ENCODE data around the gene ARHGDIG.
"Not testable (repeated sequence)": the region's sequence is repeated elsewhere in the genome, so short reads cannot be mapped to it uniquely, and the experiment has no call there.

Gene ARHGDIG

GRCh38 chr16:263944-264343 lies 16.4 kb upstream of the ARHGDIG start:
- no peak for DNase-seq (ENCODE audit: low read depth)

DNA sequence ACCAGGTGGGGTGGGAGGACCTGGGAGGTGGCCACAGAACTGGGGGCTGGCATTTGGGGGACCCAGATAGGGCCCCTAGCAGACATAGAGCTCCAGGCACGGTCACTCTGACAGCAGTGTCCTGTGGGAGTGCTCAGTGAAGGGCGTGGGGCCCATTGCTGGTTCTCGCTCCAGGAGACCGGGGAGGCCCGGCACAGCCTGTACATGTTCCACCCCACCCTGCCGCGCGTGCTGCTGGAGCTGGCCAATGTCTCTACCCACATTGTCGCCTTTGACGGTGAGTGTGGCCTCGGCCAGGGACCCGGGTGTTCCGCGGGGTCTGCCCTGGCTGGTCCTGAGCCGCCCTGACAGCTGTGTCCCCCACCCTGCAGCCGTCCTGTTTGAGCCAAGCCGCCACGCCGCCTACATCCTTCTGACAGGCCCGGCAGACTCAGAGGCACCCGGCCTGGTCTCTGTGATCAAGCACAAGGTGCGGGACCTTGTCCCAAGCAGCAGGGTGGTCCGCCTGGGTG lies 15.9 kb upstream of the ARHGDIG start:
- no peak for DNase-seq (ENCODE audit: low read depth)

DNA sequence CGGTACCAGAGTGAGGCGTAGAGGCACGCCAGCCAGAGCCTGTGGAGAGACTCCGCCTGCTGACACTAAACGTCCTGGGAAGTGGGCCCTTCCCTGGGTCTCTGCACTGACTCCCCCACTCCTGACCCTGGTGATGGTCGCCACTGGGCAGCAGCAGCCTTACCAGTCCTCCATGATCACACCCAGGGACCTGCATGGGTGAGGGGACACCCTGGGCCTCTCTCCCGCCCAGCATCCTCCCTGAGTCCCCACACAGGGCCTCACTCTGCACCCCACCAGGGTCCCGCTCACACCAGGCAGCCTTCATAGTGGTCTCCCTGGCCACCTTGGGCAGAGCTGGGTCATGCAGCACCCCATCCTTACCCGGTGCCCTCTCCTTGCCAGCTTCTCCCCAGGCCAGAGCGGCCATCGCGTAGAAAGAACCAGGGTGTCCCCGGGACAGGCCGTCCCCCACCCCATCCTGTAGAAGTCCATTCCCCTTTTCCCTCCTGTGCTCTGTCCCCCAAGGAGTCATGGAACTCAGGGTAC lies 15.3 kb upstream of the ARHGDIG start:
- no peak for DNase-seq (ENCODE audit: low read depth)

GRCh38 chr16:265711-266110 lies 14.7 kb upstream of the ARHGDIG start:
- no peak for DNase-seq (ENCODE audit: low read depth)

- no peak for DNase-seq (ENCODE audit: low read depth)
Measured at GRCh38 chr16:266258-267164, 13.9 kb upstream of the ARHGDIG start.

GRCh38 chr16:267562-267961 lies 12.8 kb upstream of the ARHGDIG start:
- not testable (repeated sequence) for DNase-seq (ENCODE audit: low read depth)

GRCh38 chr16:268141-269053 lies 12.0 kb upstream of the ARHGDIG start:
- no peak for DNase-seq (ENCODE audit: low read depth)

- DNase-seq (ENCODE audit: low read depth): no peak
Measured at GRCh38 chr16:269061-269796, 11.2 kb upstream of the ARHGDIG start.

DNA sequence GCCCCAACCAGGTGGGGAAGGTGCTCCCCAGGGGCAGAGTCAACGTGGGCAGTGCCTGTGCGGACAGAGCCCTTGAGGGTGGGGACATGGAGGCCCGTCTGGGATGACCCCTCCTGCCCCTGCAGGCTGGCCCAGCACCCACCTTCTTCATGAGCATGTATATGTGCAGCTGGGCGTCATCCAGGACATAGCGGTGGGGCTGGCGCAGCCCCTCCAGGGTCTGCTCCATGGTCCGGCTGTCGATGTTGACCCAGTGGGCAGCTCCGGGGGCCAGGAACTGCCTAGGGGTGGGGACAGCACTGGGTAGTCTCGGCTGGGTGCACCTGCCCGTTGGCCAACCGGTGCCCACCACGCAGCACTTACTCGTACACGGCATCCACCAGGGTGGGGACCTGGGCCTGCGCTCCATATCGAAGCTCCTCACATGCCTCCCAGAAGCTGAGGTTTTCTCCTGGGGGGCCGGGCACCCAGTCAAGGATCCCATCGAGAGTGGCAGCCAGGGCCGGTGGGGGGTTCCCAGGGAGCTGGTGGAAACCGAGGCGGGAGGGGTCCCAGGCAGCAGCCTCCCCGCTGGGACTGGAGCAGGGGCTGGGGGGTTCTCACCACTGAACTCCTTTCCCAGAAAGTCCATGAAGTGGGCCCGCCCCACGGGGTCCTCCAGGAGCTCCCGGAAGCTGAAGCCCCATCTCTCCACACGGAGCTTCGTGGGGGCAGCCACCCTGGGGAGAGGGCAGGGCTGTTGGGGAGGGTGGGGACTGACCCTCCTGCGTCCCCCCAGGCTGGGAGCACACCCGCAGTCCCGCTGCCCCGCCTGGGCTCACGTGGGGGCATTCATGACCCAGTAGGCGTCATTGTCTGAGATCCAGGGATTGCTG lies 9.8 kb upstream of the ARHGDIG start:
- DNase-seq (ENCODE audit: low read depth): no peak

DNA sequence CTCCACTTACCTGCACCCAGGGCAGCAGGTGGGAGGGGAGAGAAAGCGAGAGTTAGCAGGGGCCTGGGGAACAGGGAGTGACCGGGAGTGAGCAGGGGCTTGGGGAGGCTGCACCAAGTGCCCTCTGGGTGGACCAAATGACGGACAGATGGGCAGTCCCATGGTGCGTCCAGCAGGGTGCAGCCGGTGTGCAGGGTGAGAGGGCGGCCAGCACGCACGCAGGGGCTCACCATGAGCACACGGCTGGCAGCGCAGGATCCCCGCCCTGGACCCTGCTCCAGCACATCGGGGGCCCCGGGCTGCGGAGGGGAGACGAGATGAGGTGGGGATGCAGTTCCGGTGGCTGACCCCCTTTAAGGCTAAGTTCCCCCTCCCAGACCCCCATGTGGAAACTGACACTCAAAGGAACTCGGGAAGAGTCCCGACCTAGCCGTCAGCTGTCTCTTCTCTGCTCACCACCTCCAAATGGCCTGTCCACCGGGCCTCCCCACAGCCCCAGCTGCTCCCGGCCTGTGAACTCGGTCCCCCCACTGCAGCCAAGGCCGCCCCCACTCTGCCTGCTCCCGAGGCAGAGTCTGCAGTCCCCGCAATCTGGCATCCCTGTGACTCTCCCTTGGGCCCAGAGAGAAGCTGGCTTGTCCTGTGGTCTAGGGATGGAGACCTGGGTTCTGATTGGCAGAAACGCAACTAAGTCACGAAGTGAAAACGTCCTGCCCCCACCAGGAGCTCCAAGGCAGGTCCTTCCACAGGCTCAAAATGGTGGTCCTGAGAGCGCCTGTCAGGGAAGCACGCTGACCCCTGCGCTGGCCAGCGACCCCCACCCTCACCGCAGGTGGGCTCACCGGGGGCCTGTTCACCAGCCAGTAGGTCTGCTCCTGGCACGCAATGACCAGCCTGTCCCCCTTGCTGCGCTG lies 7.5 kb upstream of the ARHGDIG start:
- DNase-seq (ENCODE audit: low read depth): no peak

GRCh38 chr16:273547-274421 lies 6.6 kb upstream of the ARHGDIG start:
- DNase-seq (ENCODE audit: low read depth): no peak

DNA sequence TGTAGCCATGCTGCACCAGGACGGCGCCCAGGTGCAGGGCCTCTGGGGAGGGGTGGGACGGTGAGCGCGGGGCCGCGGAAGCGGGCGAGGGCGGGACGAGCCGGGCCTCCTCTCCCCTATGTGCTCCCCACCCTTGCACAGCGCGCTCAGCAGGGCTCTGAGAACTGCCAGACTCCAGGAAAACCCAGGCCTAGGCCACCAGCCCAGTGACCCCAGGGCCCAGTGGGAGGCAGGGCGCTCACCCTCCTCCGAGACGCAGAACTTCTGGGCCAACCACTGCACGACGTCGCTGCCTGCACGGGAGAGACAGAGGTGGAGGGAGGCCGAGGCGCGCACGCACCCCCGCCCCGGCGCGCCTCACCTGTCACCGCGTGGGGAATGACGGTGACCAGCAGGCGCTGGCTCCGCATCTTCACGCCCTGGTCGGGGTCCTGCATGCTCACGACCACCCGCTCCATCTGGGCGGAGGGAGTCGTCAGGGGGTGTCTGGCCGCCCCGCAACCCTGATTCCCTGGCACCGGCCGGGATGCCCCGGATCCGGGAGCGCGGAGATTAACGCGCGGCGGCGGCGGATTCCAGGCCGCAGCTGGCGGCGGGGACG lies 5.2 kb upstream of the ARHGDIG start:
- DNase-seq (ENCODE audit: low read depth): no peak

DNA sequence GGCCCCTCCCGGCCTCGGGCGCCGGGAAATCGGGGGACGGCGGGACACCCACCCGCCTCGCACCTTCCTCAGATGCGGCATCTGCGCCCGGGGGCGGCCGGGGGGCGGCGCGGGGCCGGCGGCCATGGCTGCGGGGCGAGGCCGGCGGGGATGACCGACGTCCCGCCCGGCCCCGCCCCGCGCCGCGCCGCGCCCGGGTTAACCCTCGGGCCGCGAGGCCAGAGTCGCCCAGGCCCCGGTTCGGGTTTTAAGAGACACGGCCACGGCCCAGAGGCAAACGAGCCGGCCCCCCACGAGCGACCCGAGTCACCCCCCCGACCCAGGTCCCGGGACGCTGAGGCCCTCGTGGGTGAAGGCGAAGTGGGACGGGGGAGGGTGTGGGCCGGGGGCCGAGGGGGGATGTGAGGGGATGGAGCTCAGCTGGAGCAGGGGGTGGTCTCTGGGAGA lies 4.6 kb upstream of the ARHGDIG start, which contains the start of gene RGS11:
TSS of gene RGS11 (minus strand) at position 159 of the 447 bp plus-strand sequence. CDS start at position 126, 33 bp downstream.
- no peak for DNase-seq (ENCODE audit: low read depth)

DNA sequence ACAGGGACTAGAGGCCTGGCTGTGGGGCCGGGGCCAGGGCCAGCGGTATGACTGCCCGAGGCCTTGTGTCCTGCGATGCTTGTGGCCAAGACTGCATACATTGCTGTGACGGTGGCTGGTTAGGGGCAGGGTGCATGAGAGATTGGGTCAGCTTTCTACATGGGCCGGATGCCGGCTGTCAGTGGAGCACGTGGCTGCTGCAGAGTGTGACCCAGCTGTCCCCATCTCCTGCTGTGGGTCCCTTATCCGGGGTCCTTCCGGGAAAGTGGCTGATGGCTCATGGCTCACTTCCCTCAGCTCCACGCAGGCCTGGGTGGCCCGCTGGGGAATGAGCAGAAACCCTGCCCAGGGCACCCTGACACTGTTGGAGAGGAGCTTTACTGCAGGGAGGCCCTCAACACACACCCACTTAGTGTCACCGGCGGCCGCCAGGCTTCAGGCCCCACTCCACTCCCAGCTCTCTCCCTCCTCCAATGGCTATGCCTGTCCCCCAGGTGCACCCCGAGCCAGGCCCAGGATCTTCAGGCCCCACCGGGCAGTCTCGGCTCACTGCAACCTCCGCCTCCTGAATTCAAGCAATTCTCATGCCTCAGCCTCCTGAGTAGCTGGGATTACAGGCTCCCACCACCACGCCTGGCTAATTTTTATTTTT lies 3.8 kb upstream of the ARHGDIG start:
- DNase-seq (ENCODE audit: low read depth): no peak

- DNase-seq (ENCODE audit: low read depth): no peak
Measured at GRCh38 chr16:278863-279366, 1.5 kb upstream of the ARHGDIG start.

GRCh38 chr16:279531-279930 lies 860 bp upstream of the ARHGDIG start:
- DNase-seq (ENCODE audit: low read depth): no peak

DNA sequence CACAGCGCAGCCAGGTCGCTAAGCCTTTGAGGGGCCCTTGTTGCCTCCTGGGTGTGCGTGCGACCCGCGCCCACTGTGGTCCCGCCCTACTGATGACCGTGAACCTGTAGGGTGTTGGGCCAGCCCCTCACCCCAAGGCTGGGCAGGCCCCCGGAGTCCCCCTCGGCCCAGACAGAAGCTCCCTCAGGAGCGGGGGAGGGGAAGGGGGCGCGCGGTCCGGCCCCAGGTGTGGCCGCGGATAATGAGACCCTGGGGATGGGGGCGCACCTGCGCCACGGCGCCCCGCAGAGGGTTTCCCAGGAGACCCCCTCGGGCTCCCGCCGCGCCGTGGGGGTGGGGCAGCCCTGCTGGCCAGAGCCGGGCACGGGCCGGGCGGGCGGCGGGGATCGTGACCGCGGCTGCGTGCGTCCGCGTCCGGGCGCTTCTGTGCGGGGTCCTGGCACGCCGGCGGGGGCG lies 358 bp upstream of the ARHGDIG start:
- DNase-seq (ENCODE audit: low read depth): no peak
